ENCODE results near the gene ALG14. TPM values are rescaled to one million over a fixed set of nuclear protein-coding genes. Genes with fewer than 3 reads are reported as not detected.

The ALG14 gene
- total RNA-seq, 1 donor from 2014 or later, result 2.6 TPM

GRCh38 chr1:95042286-95042685 lies 30.5 kb downstream of the ALG14 start:
- DNase-seq, result no peak

GRCh38 chr1:95041491-95042165 lies 31.1 kb downstream of the ALG14 start:
- H3K4me1 ChIP-seq, result peaks cover 21% of the 10 kb centered on the region
- no peak overlapping the region for H3K4me3 ChIP-seq
- no peaks in the 10 kb centered on the region for H3K9me3 ChIP-seq (replicated peaks)
- peak; percentile 92 for TF ChIP-seq CTCF (IDR thresholded peaks at IDR 0.05; ENCODE audit: borderline replicate concordance)
- DNase-seq, result peak; percentile 17
- intact Hi-C loops (cut with micrococcal nuclease), result loop anchor here (5.0 kb wide), 1 partner anchor 189 kb away; no protein-coding TSS in a partner anchor
- peak overlapping the region; percentile 67 for H3K27ac ChIP-seq (replicated peaks)
- no peaks in the 10 kb centered on the region for H3K27me3 ChIP-seq (ENCODE audit: low read depth)
- no peaks in the 10 kb centered on the region for H3K36me3 ChIP-seq

More at GRCh38 chr1:95042286-95042685, 30.5 kb downstream of the ALG14 start:
- H3K9me3 ChIP-seq (replicated peaks), result no peaks in the 10 kb centered on the region
- H3K4me3 ChIP-seq, result peak overlapping the region; percentile 1
- no peaks in the 10 kb centered on the region for H3K36me3 ChIP-seq
- TF ChIP-seq CTCF (IDR thresholded peaks at IDR 0.05; ENCODE audit: borderline replicate concordance), result no peak
- intact Hi-C loops (cut with micrococcal nuclease), result loop anchor here (5.0 kb wide), 1 partner anchor 190 kb away; no protein-coding TSS in a partner anchor
- no peaks in the 10 kb centered on the region for H3K27me3 ChIP-seq (ENCODE audit: low read depth)
- peaks cover 21% of the 10 kb centered on the region for H3K4me1 ChIP-seq
- H3K27ac ChIP-seq (replicated peaks), result peak overlapping the region; percentile 67

DNA sequence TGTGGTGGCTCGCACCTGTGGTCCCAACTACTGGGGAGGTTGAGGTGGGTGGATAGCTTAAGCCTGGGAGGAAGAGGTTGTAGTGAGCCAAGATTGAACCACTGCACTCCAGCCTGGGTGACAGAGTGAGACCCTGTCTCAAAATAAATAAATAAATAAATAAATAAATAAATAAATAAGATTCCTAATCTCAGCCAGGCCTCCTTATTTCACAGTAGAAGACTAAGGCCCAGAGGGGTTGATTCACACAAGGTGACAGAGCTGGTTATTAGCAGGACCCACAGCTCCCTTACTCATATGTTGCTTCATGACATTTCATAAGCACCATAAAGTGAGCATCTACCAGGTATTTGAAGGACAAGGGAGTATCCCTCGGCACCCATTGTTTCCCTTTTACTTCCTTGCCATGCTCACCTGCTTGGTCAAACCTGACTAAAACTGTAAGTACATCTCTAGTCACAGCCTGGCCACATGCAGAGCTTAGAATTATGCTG lies 32.7 kb downstream of the ALG14 start:
- TF ChIP-seq CTCF (IDR thresholded peaks at IDR 0.05; ENCODE audit: borderline replicate concordance), result no peak
- H3K36me3 ChIP-seq, result no peaks in the 10 kb centered on the region
- H3K27ac ChIP-seq (replicated peaks), result no peak overlapping the region
- no peak for DNase-seq
- intact Hi-C loops (cut with micrococcal nuclease), result loop anchor here (5.0 kb wide), 1 partner anchor 188 kb away; no protein-coding TSS in a partner anchor
- no peaks in the 10 kb centered on the region for H3K27me3 ChIP-seq (ENCODE audit: low read depth)
- H3K4me1 ChIP-seq, result peaks cover 21% of the 10 kb centered on the region
- no peaks in the 10 kb centered on the region for H3K9me3 ChIP-seq (replicated peaks)
- no peak overlapping the region for H3K4me3 ChIP-seq

GRCh38 chr1:95039360-95040031 lies 33.3 kb downstream of the ALG14 start:
- Histone ChIP-seq H3K9me3 (replicated peaks) (no peaks in the 10 kb centered on the region), H3K4me1 (peaks cover 21% of the 10 kb centered on the region), H3K27me3 (ENCODE audit: low read depth) (no peaks in the 10 kb centered on the region), H3K4me3 (no peak overlapping the region), H3K27ac (replicated peaks) (no peak overlapping the region), H3K36me3 (no peaks in the 10 kb centered on the region)
- no peak for DNase-seq
- intact Hi-C loops (cut with micrococcal nuclease), result loop anchor here (5.0 to 10.0 kb wide), 2 partner anchors 115 to 187 kb away; partner anchors contain the start of gene CNN3
- no peak for TF ChIP-seq CTCF (IDR thresholded peaks at IDR 0.05; ENCODE audit: borderline replicate concordance)

DNA sequence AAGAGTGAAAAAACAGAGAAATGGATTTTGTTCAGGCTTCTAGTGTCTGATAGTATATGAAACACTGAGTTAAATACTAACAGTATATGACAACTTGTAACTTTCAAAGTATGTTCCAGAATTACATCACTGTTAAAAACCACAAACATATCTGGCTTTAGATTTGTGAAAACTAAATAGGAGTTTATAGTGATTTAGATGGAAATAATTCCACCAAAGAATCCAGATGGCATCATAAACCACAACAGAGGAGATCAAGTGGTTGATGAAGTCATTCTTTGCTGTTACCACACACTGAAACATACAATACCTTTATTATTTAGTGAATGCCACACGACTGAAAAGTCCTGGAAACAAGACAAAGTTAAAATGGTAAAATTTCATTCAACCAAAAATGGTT lies 37.2 kb downstream of the ALG14 start:
- TF ChIP-seq CTCF (IDR thresholded peaks at IDR 0.05; ENCODE audit: borderline replicate concordance), result no peak
- Histone ChIP-seq H3K36me3 (no peaks in the 10 kb centered on the region), H3K27me3 (ENCODE audit: low read depth) (no peaks in the 10 kb centered on the region), H3K27ac (replicated peaks) (no peak overlapping the region), H3K4me1 (no peaks in the 10 kb centered on the region), H3K9me3 (replicated peaks) (no peaks in the 10 kb centered on the region), H3K4me3 (no peak overlapping the region)
- intact Hi-C loops (cut with micrococcal nuclease), result loop anchor here (10.0 kb wide), 1 partner anchor 111 kb away; the partner anchor contains the start of gene CNN3
- DNase-seq, result no peak
